HCT116 (cell line): ENCODE data around the gene ACADSB. TPM values are rescaled to one million over a fixed set of nuclear protein-coding genes. Genes with fewer than 3 reads are reported as not detected.

ENCODE experiments used
- ATAC-seq: fragments of 200-7000 bp; cut with Tn5 transposase; 2 replicates; pipeline ENCODE4 v1.9.1; 2020; ENCODE audit warnings: mild to moderate bottlenecking, moderate library complexity
- BruUV-seq: library from RNA; stranded (reverse); fragments of 400-500 nt; replicated peaks from 2 replicates; lab custom pipeline; 2021; lab: Mats Ljungman, UMichigan
- CTCF ChIA-PET: fragments of 300-600 bp; sonication (Branson Sonifier 250); formaldehyde crosslinking; loops from one replicate; lab custom pipeline; 2021; ENCODE audit warnings: antibody characterized with exemption; lab: Charles Lee
- POLR2A ChIA-PET: fragments of 300-600, 350-600 bp; sonication (Branson Sonifier 250); formaldehyde crosslinking; loops from one replicate; lab custom pipeline; 2021; ENCODE audit warnings: antibody characterized with exemption; lab: Charles Lee
- RAD21 ChIA-PET, 2 experiments: fragments of 300-600 bp; sonication (Branson Sonifier 250); formaldehyde crosslinking; loops; one replicate each; lab custom pipeline; 2023; ENCODE audit warnings: low total read pairs in 2 of 2; ENCODE audit not compliant: uncharacterized antibody in 2 of 2, unreplicated experiment in 2 of 2, low non-redundant PET in 1 of 2; lab: Charles Lee
- DNase-seq: peaks from one replicate; pipeline ENCODE4 v3.0.0-alpha.2; 2010; ENCODE audit warnings: low read depth, low spot score
- H2AFZ ChIP-seq: fragments of 200-600 bp; shearing (Covaris generic), sonication (generic); 2 replicates; pipeline ENCODE4 v1.6.1; 2017; ENCODE audit warnings: low read depth, mixed run types, mixed read lengths, antibody characterized with exemption, low read length; ENCODE audit not compliant: poor library complexity, severe bottlenecking
- H3K27ac ChIP-seq: 2 replicates; pipeline ENCODE4 v1.5.1; 2012; ENCODE audit warnings: low read depth, low read length
- H3K27me3 ChIP-seq: fragments of 200-600 bp; sonication (generic); 2 replicates; pipeline ENCODE4 v1.6.1; 2016; ENCODE audit warnings: mixed run types, low read length, mixed read lengths; ENCODE audit not compliant: insufficient read depth
- H3K36me3 ChIP-seq, 2 experiments: fragments of 200-500 bp in 1 of 2; fragments of 200-600 bp in 1 of 2; sonication (Bioruptor generic) in 1 of 2; sonication (generic) in 1 of 2; 2 replicates each; pipeline versions ENCODE4 v1.5.1 to v1.6.1; 2014 to 2016; ENCODE audit warnings: low read length in 2 of 2, inconsistent platforms in 1 of 2, mixed read lengths in 1 of 2, mixed run types in 1 of 2; ENCODE audit not compliant: insufficient read depth in 2 of 2, control insufficient read depth in 1 of 2
- H3K4me1 ChIP-seq, 2 experiments: fragments of 200-600 bp in 1 of 2; sonication (generic) in 1 of 2; 2 replicates each; pipeline versions ENCODE4 v1.5.1 to v1.6.1; 2012 to 2017; ENCODE audit warnings: low read length in 2 of 2, inconsistent platforms in 1 of 2, mild to moderate bottlenecking in 1 of 2, mixed read lengths in 1 of 2, mixed run types in 1 of 2, moderate library complexity in 1 of 2; ENCODE audit not compliant: insufficient read depth in 2 of 2, control insufficient read depth in 1 of 2
- H3K4me2 ChIP-seq: fragments of 200-600 bp; sonication (generic); 2 replicates; pipeline ENCODE4 v1.6.1; 2017; ENCODE audit warnings: mixed run types, low read length, mixed read lengths
- H3K4me3 ChIP-seq, 2 experiments: fragments of 200-600 bp in 1 of 2; sonication (generic) in 1 of 2; replicated peaks in 1 of 2; 2 replicates each; pipeline ENCODE4 v1.5.1; 2011 to 2016; ENCODE audit warnings: low read length in 2 of 2, control low read depth in 1 of 2, low read depth in 1 of 2, mild to moderate bottlenecking in 1 of 2, mixed read lengths in 1 of 2, mixed run types in 1 of 2
- H3K79me2 ChIP-seq: fragments of 200-600 bp; sonication (generic); 2 replicates; pipeline ENCODE4 v1.6.1; 2017; ENCODE audit warnings: mild to moderate bottlenecking, mixed run types, low read length, moderate library complexity, mixed read lengths; ENCODE audit not compliant: insufficient read depth
- H3K9ac ChIP-seq: fragments of 200-600 bp; sonication (generic); 2 replicates; pipeline ENCODE4 v1.6.1; 2016; ENCODE audit warnings: low read length, mixed read lengths
- H3K9me2 ChIP-seq: fragments of 200-600 bp; sonication (generic), shearing (Covaris generic); 2 replicates; pipeline ENCODE4 v1.6.1; 2017; ENCODE audit warnings: mixed run types, mild to moderate bottlenecking, moderate library complexity; ENCODE audit not compliant: insufficient read depth
- H3K9me3 ChIP-seq, 2 experiments: fragments of 200-500 bp in 1 of 2; fragments of 200-600 bp in 1 of 2; sonication (Bioruptor generic) in 1 of 2; sonication (generic) in 1 of 2; 2 replicates each; pipeline ENCODE4 v1.6.1; 2014 to 2017; ENCODE audit warnings: low read length in 2 of 2, mixed read lengths in 2 of 2, inconsistent platforms in 1 of 2, low read depth in 1 of 2, mild to moderate bottlenecking in 1 of 2, mixed run types in 1 of 2, moderate library complexity in 1 of 2; ENCODE audit not compliant: control insufficient read depth in 1 of 2, insufficient read depth in 1 of 2
- H4K20me1 ChIP-seq: fragments of 200-600 bp; sonication (generic), shearing (Covaris generic); 2 replicates; pipeline ENCODE4 v1.6.1; 2017; ENCODE audit warnings: mixed run types, mild to moderate bottlenecking, moderate library complexity; ENCODE audit not compliant: insufficient read depth
- CBX3 ChIP-seq: IDR thresholded peaks from 2 replicates; pipeline ENCODE4 v1.6.1; 2012; ENCODE audit warnings: low read depth
- EZH2phosphoT487 ChIP-seq: fragments of 200-600 bp; IDR thresholded peaks from 2 replicates; pipeline ENCODE4 v1.6.1; 2018; ENCODE audit warnings: antibody characterized with exemption, borderline replicate concordance
- ZBTB33 ChIP-seq: IDR thresholded peaks from 2 replicates; pipeline ENCODE4 v1.6.1; 2011; ENCODE audit warnings: mild to moderate bottlenecking, low read length, moderate library complexity; ENCODE audit not compliant: insufficient replicate concordance; ENCODE audit errors: extremely low read depth
- intact Hi-C: fragments of 100-400 bp; cut with micrococcal nuclease; formaldehyde crosslinking; loops from 2 replicates; pipeline ENCODE4 v1.10.0; 2022
- total RNA-seq: library from RNA; stranded (reverse); gene quantifications from one replicate; pipeline ENCODE4 v1.2.1, GENCODE V29; 2021; ENCODE audit not compliant: unreplicated experiment
- TF ChIP-seq, protein P1 (sequence below), 3 experiments: fragments of 200-600 bp in 1 of 3; sonication (generic) in 1 of 3; IDR thresholded peaks in 2 of 3; conservative IDR thresholded peaks in 1 of 3; 2 replicates each; pipeline ENCODE4 v1.5.1; 2012 to 2017; ENCODE audit warnings: low read depth in 2 of 3, low read length in 2 of 3, antibody characterized with exemption in 1 of 3, borderline replicate concordance in 1 of 3, control low read depth in 1 of 3, mild to moderate bottlenecking in 1 of 3, mixed read lengths in 1 of 3, mixed run types in 1 of 3, moderate library complexity in 1 of 3; ENCODE audit not compliant: insufficient read depth in 1 of 3

Gene ACADSB
- total RNA-seq, 1 experiment from 2014 or later, result 33.3 TPM

DNA sequence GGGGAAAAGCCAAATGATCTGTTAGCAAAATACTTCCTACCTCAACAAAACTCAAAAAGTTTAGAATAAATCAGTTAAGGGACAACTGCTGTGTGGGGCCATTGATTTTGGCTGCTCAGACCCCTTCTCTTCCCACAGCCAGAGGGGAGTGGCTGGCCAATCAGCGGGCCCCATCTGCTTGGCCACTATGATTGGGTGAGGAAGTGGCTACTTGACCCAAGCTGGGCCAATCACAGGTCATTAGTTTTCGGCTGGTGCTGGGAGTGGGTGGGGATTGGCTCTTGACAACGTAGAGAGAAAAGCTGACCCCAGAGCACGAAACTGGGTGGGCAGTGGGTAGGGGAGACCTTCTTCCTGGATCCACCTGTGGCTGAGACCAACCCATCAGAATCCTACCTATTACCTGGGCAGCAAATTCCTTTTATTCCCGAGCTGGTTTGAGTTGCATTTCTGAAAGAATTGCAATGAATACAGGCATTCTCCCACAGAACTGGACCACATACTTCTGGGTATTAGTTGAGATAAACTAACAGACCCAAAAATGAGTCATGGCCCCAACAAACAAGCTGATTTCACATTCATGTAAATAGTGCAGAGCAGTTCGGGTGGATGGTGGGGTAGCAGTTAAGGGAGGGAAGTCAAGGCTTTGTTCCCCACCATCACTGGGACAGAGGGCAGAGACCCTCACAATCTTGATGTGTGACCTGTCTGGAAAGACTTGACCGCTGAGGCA lies 91.4 kb downstream of the ACADSB start:
- ChIA-PET CTCF (interaction anchor here (0.6 kb wide), 1 partner anchor 1994 kb away, joined by 3 read pairs; no protein-coding TSS in a partner anchor), POLR2A (interaction anchor here (0.7 kb wide), 1 partner anchor 1696 kb away, joined by 3 read pairs; no protein-coding TSS in a partner anchor), RAD21 (no interaction called here)
- Histone ChIP-seq H3K4me1 (peaks cover 0 to 9% of the 10 kb centered on the region in 2 experiments; a peak in 1 of 4 replicates), H2AFZ (no peak overlapping the region), H3K36me3 (no peaks in the 10 kb centered on the region), H3K9ac (no peak overlapping the region), H3K27me3 (peaks cover 6% of the 10 kb centered on the region; the same call in 1 of the 2 replicates), H3K4me3 (no peak overlapping the region), H3K27ac (no peak overlapping the region), H4K20me1 (no peaks in the 10 kb centered on the region), H3K79me2 (no peaks in the 10 kb centered on the region), H3K4me2 (no peak overlapping the region)
- intact Hi-C loops, result no loop called here
- no peak for DNase-seq
- BruUV-seq, result no TSS peak
- TF ChIP-seq, protein P1, sequence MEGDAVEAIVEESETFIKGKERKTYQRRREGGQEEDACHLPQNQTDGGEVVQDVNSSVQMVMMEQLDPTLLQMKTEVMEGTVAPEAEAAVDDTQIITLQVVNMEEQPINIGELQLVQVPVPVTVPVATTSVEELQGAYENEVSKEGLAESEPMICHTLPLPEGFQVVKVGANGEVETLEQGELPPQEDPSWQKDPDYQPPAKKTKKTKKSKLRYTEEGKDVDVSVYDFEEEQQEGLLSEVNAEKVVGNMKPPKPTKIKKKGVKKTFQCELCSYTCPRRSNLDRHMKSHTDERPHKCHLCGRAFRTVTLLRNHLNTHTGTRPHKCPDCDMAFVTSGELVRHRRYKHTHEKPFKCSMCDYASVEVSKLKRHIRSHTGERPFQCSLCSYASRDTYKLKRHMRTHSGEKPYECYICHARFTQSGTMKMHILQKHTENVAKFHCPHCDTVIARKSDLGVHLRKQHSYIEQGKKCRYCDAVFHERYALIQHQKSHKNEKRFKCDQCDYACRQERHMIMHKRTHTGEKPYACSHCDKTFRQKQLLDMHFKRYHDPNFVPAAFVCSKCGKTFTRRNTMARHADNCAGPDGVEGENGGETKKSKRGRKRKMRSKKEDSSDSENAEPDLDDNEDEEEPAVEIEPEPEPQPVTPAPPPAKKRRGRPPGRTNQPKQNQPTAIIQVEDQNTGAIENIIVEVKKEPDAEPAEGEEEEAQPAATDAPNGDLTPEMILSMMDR (IDR thresholded peaks at IDR 0.05 in 2 of 3, conservative IDR thresholded peaks at IDR 0.05 in 1 of 3; ENCODE audit: borderline replicate concordance in 1 of 3, insufficient read depth in 1 of 3, low read depth in 2 of 3, low read length in 2 of 3), result no peak
- no peak for TF ChIP-seq EZH2phosphoT487
- no peak for TF ChIP-seq CBX3
- no peak for TF ChIP-seq ZBTB33
- TF ChIP-seq, all 23 proteins: peak for 0
- Histone ChIP-seq H3K9me3 (no peaks in the 10 kb centered on the region), H3K9me2 (no peaks in the 10 kb centered on the region)
- ATAC-seq, result peak; percentile 56
